Measurements from ENCODE around the gene PTGES2. TPM values are rescaled to one million over a fixed set of nuclear protein-coding genes. Genes with fewer than 3 reads are reported as not detected.

Gene PTGES2
- total and polyA plus RNA-seq, 9 of the 15 experiments (the other 6 are each of a cell fraction or from before 2014, with no cell fraction given) = 2.4 to 196 (median 90.1) TPM

GRCh38 chr9:128127990-128128835 is 684 bp upstream of the PTGES2 start (continued):
- no peak for TF ChIP-seq THAP7 (CRISPR knock-in tag; IDR thresholded peaks at IDR 0.05)
- TF ChIP-seq BACH1 (tag; IDR thresholded peaks at IDR 0.05) = no peak
- no peak for TF ChIP-seq MAFF (IDR thresholded peaks at IDR 0.05; ENCODE audit: low read length)
- no peak for TF ChIP-seq ZNF79 (CRISPR knock-in tag; IDR thresholded peaks at IDR 0.05; ENCODE audit: low read depth)
- no peak for TF ChIP-seq ZC3H8 (IDR thresholded peaks at IDR 0.05)
- 0 out of 2 replicates have a peak, but pooled peaks have one; percentile 27 for TF ChIP-seq ELF2 (CRISPR knock-in tag; IDR thresholded peaks at IDR 0.05)
- no peak for TF ChIP-seq RFX5 (IDR thresholded peaks at IDR 0.05; ENCODE audit: low read depth, low read length)
- TF ChIP-seq KAT8 (IDR thresholded peaks at IDR 0.05; ENCODE audit: low read depth) = no peak
- peak; percentile 91 for TF ChIP-seq GABPA (tag; conservative IDR thresholded peaks at IDR 0.05; ENCODE audit: low read depth)
- TF ChIP-seq BRD4 (IDR thresholded peaks at IDR 0.05) = 0 out of 2 replicates have a peak, but pooled peaks have one; percentile 42
- TF ChIP-seq NKRF (IDR thresholded peaks at IDR 0.05; ENCODE audit: borderline replicate concordance) = peak; percentile 87; the same call in 1 of the 2 replicates
- TF ChIP-seq ZNF586 (CRISPR knock-in tag; conservative IDR thresholded peaks at IDR 0.05) = no peak
- TF ChIP-seq NFATC3 (IDR thresholded peaks at IDR 0.05) = no peak
- no peak for TF ChIP-seq ZBTB33 (CRISPR knock-in tag; IDR thresholded peaks at IDR 0.05)
- TF ChIP-seq PPARD (CRISPR knock-in tag; IDR thresholded peaks at IDR 0.05) = no peak
- TF ChIP-seq ZNF699 (CRISPR knock-in tag; IDR thresholded peaks at IDR 0.05; ENCODE audit: insufficient replicate concordance) = no peak
- TF ChIP-seq DPF2 (IDR thresholded peaks at IDR 0.05) = no peak
- no peak for TF ChIP-seq XRCC4 (IDR thresholded peaks at IDR 0.05; ENCODE audit: extremely low read depth, insufficient read depth, insufficient read length)
- no peak for TF ChIP-seq NCOA6 (IDR thresholded peaks at IDR 0.05)
- no peak for TF ChIP-seq ZBTB34 (CRISPR knock-in tag; IDR thresholded peaks at IDR 0.05)
- no peak for TF ChIP-seq TEAD2 (tag; IDR thresholded peaks at IDR 0.05)
- TF ChIP-seq NFIC (IDR thresholded peaks at IDR 0.05) = no peak
- TF ChIP-seq ZNF77 (CRISPR knock-in tag; IDR thresholded peaks at IDR 0.05) = no peak
- TF ChIP-seq SMAD4 (CRISPR knock-in tag; conservative IDR thresholded peaks at IDR 0.05) = peak; percentile 59
- no peak for TF ChIP-seq KLF16 (IDR thresholded peaks at IDR 0.05)
- no peak for TF ChIP-seq NFIX (CRISPR knock-in tag; IDR thresholded peaks at IDR 0.05; ENCODE audit: low read depth)
